ENCODE results near the gene SYN1. TPM values are rescaled to one million over a fixed set of nuclear protein-coding genes. Genes with fewer than 3 reads are reported as not detected.
A peak's percentile ranks its signal among the peaks of the same experiment; 100 is the strongest.

SYN1 gene
- total RNA-seq, 3 donors from 2014 or later (not counting 1 experiment from before 2014, with no cell fraction given), result 0.40 TPM; not detected in 2

DNA sequence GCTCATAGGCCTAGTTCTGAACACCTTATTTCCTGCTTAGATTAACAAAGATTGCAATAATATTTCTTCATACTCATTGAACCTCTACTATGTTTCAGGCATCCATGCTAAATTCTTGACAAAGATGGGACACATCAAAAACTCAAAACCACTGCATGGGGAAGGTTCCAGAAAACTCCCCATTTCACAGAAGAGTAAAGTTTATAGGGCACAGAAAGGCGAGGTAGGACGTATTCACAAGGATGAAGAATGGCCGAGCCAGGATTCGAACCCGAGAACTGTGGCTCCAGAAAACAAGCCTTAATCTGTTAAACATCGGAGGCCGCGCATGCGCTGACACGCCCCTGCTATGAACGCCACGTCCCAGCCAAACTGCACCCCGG is 38.6 kb upstream of the SYN1 start:
- Histone ChIP-seq H3K4me3 (ENCODE audit: low read length) (peak overlapping the region; percentile 89), H3K36me3 (ENCODE audit: control insufficient read depth, insufficient read depth, low read length) (peaks cover 21% of the 10 kb centered on the region), H3K9me3 (ENCODE audit: control insufficient read depth, insufficient read depth, low read length) (no peaks in the 10 kb centered on the region), H3K27ac (ENCODE audit: low read length) (peak overlapping the region; percentile 99), H3K27me3 (ENCODE audit: control insufficient read depth, insufficient read depth, low read length) (no peaks in the 10 kb centered on the region), H3K4me1 (ENCODE audit: control insufficient read depth, insufficient read depth, low read length) (peaks cover 8% of the 10 kb centered on the region)
- Mint-ChIP-seq H3K4me1 (peaks cover 0 to 8% of the 10 kb centered on the region in 2 donors), H3K4me3 (peak overlapping the region; percentile 83), H3K9me3 (no peaks in the 10 kb centered on the region), H3K27me3 (ENCODE audit: low read depth in 2 of 2) (no peaks in the 10 kb centered on the region), H3K27ac (peak overlapping the region; percentile 93), H3K36me3 (no peaks in the 10 kb centered on the region)
- DNase-seq, result no peak
- ATAC-seq, result no peak
- no peak for TF ChIP-seq CTCF (IDR thresholded peaks at IDR 0.05)
- intact Hi-C loops (cut with micrococcal nuclease), result loop anchor here (2.0 to 10.0 kb wide), 5 partner anchors 36 to 1299 kb away; partner anchors contain the start of genes ARAF, CDK16 and OTUD5
- 3% methylated on average over 13 of the region's 13 CpGs for WGBS (ENCODE audit: insufficient coverage)

DNA sequence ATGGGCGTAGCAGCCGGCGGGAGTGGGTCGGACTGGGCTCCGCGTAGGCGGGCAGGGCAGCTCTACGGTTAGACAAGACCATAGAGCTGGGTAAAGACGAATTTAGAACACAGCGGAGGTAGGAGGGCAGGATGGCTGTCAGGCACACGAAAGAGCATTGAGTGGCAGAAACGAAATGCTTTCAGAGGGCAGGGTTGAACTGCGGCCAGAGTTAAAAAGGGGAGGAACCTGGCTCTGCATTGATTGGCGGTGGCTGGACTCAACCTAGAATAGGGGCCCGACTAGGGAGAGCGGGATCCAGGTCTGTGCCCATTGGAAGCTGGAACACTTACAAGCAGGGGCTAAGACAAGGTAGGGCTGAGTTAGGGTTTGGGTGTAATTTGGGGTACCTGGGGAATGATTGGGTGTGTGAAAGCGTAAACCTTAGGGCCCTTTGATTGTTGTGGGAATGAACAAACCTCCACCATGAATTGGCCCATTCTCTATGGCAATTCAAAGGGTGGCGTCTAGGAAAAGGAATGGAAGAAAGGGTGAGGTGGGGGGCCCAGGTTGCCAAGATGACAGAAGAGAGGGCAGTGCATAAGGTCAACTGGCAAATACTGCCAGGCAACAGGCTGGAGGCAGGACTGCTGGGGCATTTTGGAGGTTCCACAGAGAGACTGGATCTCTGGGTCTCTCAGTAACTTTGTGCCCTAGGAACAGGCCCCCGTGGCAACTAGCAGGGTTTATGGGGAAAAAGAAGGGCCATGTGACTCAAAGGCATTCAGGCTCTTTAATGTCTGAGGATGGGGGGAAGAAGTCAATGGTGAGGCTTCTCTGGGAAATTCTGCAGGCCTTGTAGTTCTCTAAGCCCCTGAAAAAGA is 31.6 kb upstream of the SYN1 start:
- no peaks in the 10 kb centered on the region for H3K27me3 ChIP-seq (ENCODE audit: control insufficient read depth, insufficient read depth, low read length)
- no peaks in the 10 kb centered on the region for H3K9me3 ChIP-seq (ENCODE audit: control insufficient read depth, insufficient read depth, low read length)
- no peak for TF ChIP-seq CTCF (IDR thresholded peaks at IDR 0.05)
- no peaks in the 10 kb centered on the region for H3K9me3 Mint-ChIP-seq
- H3K36me3 ChIP-seq (ENCODE audit: control insufficient read depth, insufficient read depth, low read length), result peaks cover 14% of the 10 kb centered on the region
- peaks cover 15 to 23% of the 10 kb centered on the region in 2 donors for H3K4me1 Mint-ChIP-seq
- WGBS (ENCODE audit: insufficient coverage), result 19% methylated on average over 19 of the region's 19 CpGs
- no peaks in the 10 kb centered on the region for H3K27me3 Mint-ChIP-seq (ENCODE audit: low read depth in 2 of 2)
- H3K27ac ChIP-seq (ENCODE audit: low read length), result peak overlapping the region; percentile 44
- H3K27ac Mint-ChIP-seq, result peak overlapping the region; percentile 83 to 85
- H3K4me3 Mint-ChIP-seq, result peak overlapping the region; percentile 88
- intact Hi-C loops (cut with micrococcal nuclease), result loop anchor here (2.0 to 10.0 kb wide), 3 partner anchors 16 to 436 kb away; partner anchors contain the start of gene CDK16
- ATAC-seq (no peak), DNase-seq (no peak)
- peaks cover 22% of the 10 kb centered on the region for H3K4me1 ChIP-seq (ENCODE audit: control insufficient read depth, insufficient read depth, low read length)
- H3K36me3 Mint-ChIP-seq, result no peaks in the 10 kb centered on the region
- peak overlapping the region; percentile 56 for H3K4me3 ChIP-seq (ENCODE audit: low read length)

DNA sequence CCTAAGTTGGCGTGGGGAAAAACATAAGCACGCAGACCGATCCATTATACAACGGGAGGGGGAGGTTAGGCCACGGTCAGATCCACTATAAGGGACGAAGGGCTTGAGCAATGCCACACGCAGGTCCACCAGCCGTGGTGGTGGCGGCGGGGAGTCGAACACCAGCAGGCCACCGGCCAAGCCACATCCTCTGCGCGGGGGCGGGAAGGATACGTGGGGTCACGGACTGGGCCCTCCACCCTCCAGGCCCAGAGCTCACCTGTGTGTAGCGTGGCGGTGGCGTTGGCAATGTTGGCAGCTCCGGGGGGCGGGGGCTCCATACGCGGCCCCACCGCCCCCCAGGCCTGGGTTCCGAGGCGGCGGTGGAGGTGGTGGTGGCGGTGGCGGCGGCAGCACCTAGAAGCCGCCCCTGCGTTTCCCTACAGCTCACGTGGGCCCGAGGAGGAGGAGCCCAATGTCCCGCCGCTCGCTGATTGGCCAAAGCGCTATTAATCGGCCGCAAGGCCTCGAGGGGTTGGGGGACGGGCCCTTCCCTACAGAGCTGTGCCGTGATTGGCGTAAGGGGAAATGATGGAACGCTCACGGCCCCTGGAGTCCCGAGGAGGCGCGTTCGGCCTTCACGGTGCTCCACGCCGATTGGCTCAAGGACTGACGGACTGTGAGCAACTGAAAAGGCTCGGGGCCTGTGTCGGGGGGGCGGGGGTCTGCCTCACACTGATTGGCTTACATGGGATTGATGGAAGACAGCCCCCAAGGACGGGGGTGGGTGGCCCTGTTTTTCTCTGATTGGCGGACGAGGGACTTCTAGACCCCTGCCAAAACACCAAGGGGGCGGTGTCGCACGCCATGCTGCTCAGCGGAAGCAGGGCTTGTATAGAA is 30.7 kb upstream of the SYN1 start, which contains the start of gene ELK1:
TSS of gene ELK1 (minus strand) at position 400 of the 879 bp plus-strand sequence. CDS start 9,122 bp downstream, outside the sequence.
- Mint-ChIP-seq H3K27ac (peak within 1 kb of the TSS; percentile 83 to 85), H3K36me3 (no peaks in the 10 kb centered on the region), H3K4me3 (peak within 1 kb of the TSS; percentile 88), H3K9me3 (no peaks in the 10 kb centered on the region), H3K4me1 (peaks cover 15 to 23% of the 10 kb centered on the region in 2 donors), H3K27me3 (ENCODE audit: low read depth in 2 of 2) (no peaks in the 10 kb centered on the region)
- no peaks in the 10 kb centered on the region for H3K9me3 ChIP-seq (ENCODE audit: control insufficient read depth, insufficient read depth, low read length)
- no peaks in the 10 kb centered on the region for H3K27me3 ChIP-seq (ENCODE audit: control insufficient read depth, insufficient read depth, low read length)
- H3K4me3 ChIP-seq (ENCODE audit: low read length), result peak within 1 kb of the TSS; percentile 56
- H3K27ac ChIP-seq (ENCODE audit: low read length), result peak within 1 kb of the TSS; percentile 64
- TF ChIP-seq CTCF (IDR thresholded peaks at IDR 0.05), result no peak
- H3K4me1 ChIP-seq (ENCODE audit: control insufficient read depth, insufficient read depth, low read length), result peaks cover 22% of the 10 kb centered on the region
- WGBS (ENCODE audit: insufficient coverage), result under 1% methylated on average over 65 of the region's 65 CpGs
- ATAC-seq (peak; percentile 88 to 97 (median 91)), DNase-seq (peak; percentile 81 to 94)
- peaks cover 8% of the 10 kb centered on the region for H3K36me3 ChIP-seq (ENCODE audit: control insufficient read depth, insufficient read depth, low read length)
- intact Hi-C loops (cut with micrococcal nuclease), result loop anchor here (2.0 to 10.0 kb wide), 3 partner anchors 16 to 436 kb away; partner anchors contain the start of gene CDK16
